NOMO-1 treated with dmso at 0.1 percent for 144 hours (cell line): ENCODE results near the gene CHIC2.
"Not testable (repeated sequence)": the region's sequence is repeated elsewhere in the genome, so short reads cannot be mapped to it uniquely, and the experiment has no call there.

Experiments
- DNase-seq: peaks from one replicate; lab custom pipeline; 2025; ENCODE audit not compliant: unreplicated experiment; lab: John Stamatoyannopoulos, UW

Gene CHIC2

GRCh38 chr4:54061873-54062272 lies 2.5 kb downstream of the CHIC2 start:
- DNase-seq, result no peak

DNA sequence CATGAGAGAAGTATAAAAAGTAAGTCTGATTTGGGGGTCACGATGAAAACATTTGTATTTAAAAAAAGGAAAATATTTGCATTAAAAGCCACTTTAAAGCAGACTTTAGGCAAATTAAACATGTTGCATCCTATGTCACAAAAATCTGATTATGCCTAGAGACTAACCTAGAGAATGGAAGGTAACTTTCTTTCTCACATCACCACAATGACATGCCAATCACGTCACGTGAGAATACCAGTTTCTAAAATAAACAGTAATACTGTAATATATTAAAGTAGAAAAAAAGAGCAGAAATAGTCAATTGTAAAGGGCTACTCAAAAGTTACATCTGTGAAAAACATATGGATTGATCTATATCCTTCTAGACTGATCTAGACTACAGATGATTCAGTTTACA lies 3.3 kb downstream of the CHIC2 start:
- no peak for DNase-seq

DNA sequence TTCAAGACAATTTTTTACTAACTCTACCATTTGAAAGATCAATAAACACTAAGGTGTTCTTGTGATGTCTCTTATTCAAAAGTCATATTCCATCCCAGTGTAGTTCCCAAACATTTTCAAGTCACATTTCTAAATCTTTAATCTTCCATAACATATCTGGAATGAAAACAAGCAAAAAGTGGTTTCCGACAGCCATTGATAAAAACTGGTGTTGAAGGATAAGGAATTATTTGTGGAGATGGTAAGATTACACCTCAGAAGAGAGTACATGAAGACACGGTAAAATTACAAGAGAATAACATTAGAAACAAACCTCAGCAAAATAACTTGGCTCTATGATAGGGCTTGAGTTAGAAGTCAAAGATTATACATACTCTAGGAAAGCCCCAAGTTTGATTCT lies 4.3 kb downstream of the CHIC2 start:
- no peak for DNase-seq

DNA sequence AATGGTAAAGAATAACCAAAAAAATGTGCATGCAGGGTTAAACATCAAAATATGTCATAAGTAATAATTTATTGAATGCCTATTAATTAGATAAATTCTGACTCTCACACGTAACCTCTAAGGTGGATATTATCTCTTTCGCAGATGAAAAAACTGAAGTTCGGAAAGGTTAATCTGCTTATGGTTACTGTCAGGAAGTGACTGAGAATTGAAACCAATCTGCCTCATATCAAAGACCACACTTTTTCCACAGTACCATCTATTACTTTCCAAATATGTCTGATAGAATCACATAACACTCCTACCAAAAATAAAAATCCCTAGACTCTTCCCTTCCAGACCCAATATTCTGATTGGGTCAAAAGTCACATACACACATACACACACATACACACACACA lies 6.2 kb downstream of the CHIC2 start:
- DNase-seq, result no peak

- DNase-seq, result no peak
Observed at GRCh38 chr4:54056360-54056759, 8.0 kb downstream of the CHIC2 start.

DNA sequence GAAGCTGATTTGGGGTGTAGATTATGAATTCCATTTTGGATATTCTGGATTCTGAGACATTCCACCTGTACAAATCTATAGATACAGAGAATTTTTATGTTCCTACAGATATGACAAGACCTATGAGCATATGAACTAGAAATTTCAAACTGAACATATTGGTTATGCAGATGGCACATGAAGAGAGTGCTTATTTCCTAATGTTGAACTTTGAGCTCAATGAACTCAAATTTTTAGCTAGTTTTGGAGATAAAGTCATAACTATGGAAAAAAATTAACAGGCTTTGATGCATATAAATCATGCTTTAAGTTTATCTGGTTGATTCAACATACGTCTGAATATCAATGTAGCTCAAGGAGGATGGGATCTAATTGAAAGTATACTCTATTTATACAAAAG lies 8.9 kb downstream of the CHIC2 start:
- no peak for DNase-seq

- DNase-seq, result no peak
Observed at GRCh38 chr4:54054501-54054900, 9.9 kb downstream of the CHIC2 start.

- not testable (repeated sequence) for DNase-seq
Observed at GRCh38 chr4:54053322-54053721, 11.1 kb downstream of the CHIC2 start.

- DNase-seq, result no peak
Observed at GRCh38 chr4:54050214-54050904, 14.0 kb downstream of the CHIC2 start.

DNA sequence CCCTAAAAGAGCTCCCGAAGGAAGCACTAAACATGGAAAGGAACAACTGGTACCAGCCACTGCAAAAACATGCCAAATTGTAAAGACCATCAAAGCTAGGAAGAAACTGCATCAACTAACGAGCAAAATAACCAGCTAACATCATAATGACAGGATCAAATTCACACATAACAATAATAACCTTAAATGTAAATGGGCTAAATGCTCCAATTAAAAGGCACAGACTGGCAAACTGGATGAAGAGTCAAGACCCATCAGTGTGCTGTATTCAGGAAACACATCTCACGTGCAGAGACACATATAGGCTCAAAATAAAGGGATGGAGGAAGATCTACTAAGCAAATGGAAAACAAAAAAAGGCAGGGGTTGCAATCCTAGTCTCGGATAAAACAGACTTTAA lies 20.8 kb downstream of the CHIC2 start:
- DNase-seq, result not testable (repeated sequence)

DNA sequence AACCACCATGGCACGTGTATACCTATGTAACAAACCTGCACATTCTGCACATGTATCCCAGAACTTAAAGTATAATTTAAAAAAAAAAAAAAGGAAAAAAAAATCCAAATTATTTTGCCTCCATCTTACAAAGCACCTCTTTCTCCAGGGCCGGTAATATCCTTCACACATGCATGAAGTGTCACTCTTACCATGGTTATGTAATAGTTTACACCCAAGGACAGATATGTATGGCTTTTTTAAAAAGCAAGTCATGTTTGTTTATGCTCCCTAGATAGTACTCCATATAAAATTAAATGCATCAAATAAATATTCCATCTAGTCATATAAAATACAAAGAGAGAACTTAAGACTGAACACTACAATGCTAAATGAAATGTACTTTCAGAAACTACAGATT lies 22.5 kb downstream of the CHIC2 start:
- no peak for DNase-seq

DNA sequence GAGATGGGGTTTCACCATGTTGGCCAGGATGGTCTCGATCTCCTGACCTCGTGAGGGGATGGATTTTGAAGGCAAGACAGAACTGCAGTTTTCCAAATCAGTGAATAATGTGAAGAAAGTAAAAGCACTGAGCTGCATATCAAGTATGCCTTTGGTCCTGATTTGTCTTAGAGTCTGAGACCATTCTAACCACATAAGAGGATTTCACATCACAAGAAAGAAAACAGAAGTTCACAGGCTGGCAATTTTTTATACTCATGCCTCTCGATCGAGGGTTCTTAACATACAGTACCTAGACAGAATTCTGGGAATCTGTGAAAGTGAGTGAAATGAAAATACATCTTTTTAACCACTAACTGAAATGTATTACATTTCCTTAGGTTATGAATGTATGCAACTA lies 23.3 kb downstream of the CHIC2 start:
- DNase-seq, result no peak

DNA sequence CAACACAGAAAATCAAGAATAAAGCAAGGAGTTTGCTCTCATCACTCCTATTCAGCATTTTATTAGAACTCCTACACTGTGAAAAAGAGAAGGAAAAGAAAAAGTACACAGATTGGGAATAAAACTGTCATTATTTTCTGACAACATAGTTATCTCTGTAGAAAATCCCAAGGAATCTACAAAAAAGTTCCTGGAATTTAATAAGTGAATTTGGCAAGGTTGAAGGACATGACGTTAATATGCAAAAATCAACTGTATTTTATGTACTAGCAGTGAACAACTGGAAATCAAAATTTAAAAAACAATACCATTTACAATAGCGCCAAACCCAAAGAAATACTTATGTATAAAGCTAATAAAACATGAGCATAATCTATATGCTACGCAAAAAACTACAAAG lies 26.3 kb downstream of the CHIC2 start:
- no peak for DNase-seq

DNA sequence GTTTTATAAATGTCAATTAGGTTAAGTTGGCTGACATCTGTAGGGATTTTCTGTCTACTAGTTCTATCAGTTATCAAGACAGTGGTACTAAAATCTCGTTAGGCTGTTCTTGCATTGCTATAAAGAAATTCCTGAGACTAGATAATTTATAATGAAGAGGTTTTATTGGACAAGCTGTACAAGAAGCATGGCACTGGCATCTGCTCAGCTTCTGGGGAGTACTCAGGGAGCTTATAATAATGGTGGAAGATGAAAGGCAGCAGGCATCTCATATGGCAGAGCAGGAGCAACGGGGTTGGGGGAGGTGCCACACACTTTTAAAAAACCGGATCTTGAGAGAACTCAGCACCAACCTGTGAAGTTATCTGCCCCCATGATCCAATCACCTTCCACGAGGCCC lies 28.2 kb downstream of the CHIC2 start:
- DNase-seq, result no peak

DNA sequence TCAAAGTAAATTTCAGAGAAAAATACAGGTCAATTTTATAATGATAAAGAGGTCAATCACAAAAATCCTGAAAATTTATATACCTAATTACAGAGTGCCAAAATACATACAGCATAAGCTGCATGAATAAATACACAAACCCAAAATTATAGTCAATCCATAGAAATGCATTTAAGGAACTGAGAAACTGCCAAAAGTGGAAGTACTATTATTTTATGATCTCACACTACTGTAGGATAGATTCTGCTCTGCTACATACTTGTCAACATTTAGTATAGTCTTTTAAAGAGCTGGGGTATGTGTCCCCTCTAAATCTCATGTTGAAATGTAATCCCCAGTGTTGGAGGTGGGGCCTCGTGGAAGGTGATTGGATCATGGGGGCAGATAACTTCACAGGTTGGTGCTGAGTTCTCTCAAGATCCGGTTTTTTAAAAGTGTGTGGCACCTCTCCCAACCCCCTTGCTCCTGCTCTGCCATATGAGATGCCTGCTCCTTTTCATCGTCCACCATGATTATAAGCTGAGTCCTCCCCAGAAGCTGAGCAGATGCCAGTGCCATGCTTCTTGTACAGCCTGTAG lies 31.8 kb downstream of the CHIC2 start:
- DNase-seq, result peak; percentile 5

DNA sequence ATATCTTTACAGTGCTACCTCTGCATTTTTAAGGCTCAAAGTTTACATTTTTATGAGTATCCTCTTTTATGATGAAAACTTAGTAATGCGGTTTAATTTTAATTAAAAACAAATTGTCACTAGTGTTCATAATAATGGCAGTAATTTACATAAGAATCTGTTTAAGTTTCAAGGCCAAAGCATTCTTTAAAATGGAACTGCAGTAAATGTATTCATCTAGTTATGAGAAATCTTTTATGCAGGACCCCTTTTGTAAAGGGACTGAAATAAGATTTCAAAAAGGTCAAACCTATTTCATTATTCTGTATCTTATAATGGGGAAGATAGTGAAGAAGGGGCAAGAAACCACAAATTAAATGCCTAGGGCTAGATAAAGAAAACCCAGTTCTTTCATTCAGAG lies 37.1 kb downstream of the CHIC2 start:
- no peak for DNase-seq

GRCh38 chr4:54025582-54025981 lies 38.8 kb downstream of the CHIC2 start:
- no peak for DNase-seq

- DNase-seq, result not testable (repeated sequence)
Observed at GRCh38 chr4:54023019-54023418, 41.4 kb downstream of the CHIC2 start.

- DNase-seq, result no peak
Observed at GRCh38 chr4:54017974-54018373, 46.4 kb downstream of the CHIC2 start.

DNA sequence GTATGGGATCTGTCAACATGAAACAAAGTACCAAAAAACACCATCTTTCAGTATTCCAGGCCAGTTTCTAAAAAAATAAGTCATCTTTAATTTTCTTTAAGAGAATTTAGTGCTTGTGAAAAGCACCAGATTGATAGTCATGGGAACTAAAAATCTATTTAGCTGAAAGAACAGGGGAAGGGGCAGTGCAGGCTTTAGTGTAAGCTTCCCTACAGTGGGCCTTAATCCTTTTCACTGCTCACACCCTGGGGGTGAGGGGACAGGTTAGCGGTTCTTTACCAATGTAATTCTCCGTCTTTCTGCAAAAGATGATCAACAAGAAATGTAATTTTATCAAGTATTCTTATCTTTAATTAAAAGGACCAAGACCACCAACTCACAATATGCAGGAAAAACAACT lies 47.1 kb downstream of the CHIC2 start:
- DNase-seq, result no peak

- no peak for DNase-seq
Observed at GRCh38 chr4:54016504-54016903, 47.9 kb downstream of the CHIC2 start.

DNA sequence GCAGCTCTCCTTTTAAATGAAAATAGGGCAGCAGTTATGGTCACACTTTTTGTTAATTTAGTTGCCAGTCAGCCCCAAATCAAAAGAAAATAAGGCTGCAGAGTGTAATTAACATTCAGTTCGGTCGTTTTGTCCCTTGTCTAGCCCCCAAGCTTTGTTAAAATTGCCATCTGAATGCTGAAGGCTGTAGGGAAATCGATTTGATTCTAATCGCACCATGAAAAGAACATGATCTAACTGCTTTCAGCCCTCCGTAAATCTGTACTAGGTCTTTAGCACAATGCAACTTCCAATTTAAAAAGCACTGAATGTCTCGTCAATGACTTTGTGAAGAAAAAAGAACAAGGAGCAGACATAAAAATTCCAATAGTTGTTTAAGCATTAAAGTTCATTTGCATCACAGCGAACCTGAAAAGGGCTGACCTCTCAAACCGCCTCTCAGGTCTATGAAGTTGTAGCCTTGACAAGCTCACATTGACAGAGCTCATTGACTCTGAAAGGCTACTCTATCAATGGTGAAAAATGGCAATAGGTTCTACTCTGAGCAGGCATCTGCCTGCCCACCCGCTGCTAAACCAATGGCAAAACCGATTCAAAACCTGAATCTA lies 48.9 kb downstream of the CHIC2 start:
- DNase-seq, result no peak

DNA sequence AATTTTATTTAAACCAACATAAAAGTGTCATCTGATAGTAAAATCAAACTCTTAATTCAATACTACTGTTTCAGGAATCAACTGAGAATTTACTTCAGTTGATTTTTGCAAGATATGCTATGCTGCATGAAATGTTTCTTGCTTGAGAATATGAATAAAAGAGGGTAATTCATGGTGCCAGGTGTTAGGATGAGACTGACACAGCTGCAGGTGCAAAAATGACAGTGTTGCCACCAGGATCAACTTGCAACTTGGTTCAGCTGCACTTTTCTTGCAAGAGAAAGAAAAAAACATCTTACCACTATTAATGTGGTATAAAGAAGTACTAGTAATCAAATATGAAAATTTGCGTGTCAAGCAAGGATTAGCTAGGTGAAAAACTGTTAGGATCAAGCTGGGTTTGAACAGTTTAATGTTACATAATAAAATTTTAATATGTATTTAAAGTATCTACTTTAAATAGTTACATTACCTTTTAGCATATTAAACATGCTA lies 49.7 kb downstream of the CHIC2 start:
- DNase-seq, result no peak
